Activated T-cell treated with anti-CD3 and anti-CD28 coated beads, Interleukin-2, amount 50 U/mL, for 72 hours (primary cell): ENCODE results near the gene UCKL1. TPM values are rescaled to one million over a fixed set of nuclear protein-coding genes. Genes with fewer than 3 reads are reported as not detected.

Experiments
- ATAC-seq, 2 donors: fragments of 150-1000 bp; cut with Tn5 transposase; replicated peaks in 1 of 2; 2 replicates each; pipeline ENCODE4 v1.10.0; 2021; ENCODE audit warnings: moderate library complexity in 2 of 2, mild to moderate bottlenecking in 1 of 2
- DNase-seq, 2 donors: peaks; one replicate each; pipeline ENCODE4 v3.0.0; 2021 to 2022; ENCODE audit warnings: mixed read lengths in 1 of 2
- H3K27ac Mint-ChIP-seq: one replicate; pipeline ENCODE4 v1.8.0; 2022; ENCODE audit warnings: mild to moderate bottlenecking, moderate library complexity, mixed read lengths
- H3K27me3 Mint-ChIP-seq: one replicate; pipeline ENCODE4 v1.8.0; 2022; ENCODE audit warnings: low read depth, mixed read lengths
- H3K36me3 Mint-ChIP-seq, 2 donors: one replicate each; pipeline ENCODE4 v1.8.0; 2022; ENCODE audit warnings: mixed read lengths in 2 of 2, mild to moderate bottlenecking in 1 of 2; ENCODE audit not compliant: insufficient read depth in 2 of 2
- H3K4me1 Mint-ChIP-seq: one replicate; pipeline ENCODE4 v1.8.0; 2022; ENCODE audit warnings: low read depth, mixed read lengths
- H3K4me3 Mint-ChIP-seq, 2 donors: one replicate each; pipeline ENCODE4 v1.8.0; 2022; ENCODE audit warnings: mild to moderate bottlenecking in 2 of 2, mixed read lengths in 2 of 2, moderate library complexity in 2 of 2
- H3K9me3 Mint-ChIP-seq, 2 donors: one replicate each; pipeline ENCODE4 v1.8.0; 2022; ENCODE audit warnings: mixed read lengths in 2 of 2
- total RNA-seq, 2 donors: library from RNA; stranded (reverse); gene quantifications; one replicate each; pipeline ENCODE4 v1.2.3, GENCODE V29; 2022

Gene UCKL1
- 10 to 100 TPM; 27.9 to 33.1 TPM for total RNA-seq

DNA sequence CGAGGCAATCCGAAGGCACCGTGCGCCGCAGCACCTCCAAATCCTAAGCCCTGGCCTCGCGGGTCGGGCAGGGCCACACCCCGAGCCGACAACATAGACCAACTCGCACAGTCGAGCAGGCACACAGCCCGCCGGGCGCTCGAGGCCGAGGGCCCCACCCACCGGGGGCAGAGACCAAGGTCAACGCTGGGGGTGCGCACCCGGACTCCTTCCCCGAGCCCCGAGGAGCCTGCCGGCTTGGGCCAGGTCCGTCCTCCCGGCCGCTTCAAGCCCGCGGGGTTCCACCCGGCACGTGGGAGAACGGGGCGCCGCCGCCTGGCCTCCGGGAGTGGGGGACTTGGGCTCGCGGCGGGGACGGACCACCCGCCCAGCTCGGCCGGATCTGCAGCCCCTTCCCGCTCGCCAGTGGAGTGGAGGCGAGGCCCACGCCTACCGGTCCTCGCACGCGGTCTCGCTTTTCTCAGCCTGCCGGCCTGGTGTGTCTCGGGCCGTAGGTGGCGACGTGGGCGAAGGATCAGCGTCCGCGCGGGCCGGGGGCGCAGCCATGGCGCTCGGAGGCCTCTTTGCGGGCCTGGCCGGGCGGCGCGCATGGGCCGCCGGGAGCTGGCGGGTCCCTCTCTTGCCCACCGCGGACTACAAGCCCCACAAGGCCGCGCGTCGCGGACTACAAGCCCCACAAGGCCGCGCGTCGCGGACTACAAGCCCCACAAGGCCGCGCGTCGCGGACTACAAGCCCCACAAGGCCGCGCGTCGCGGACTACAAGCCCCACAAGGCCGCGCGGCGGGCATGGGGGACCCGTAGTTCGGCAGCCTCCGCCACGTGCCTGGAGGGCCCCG lies at the start of gene UCKL1:
Gene UCKL1, minus strand, starts transcription at position 590 of the 837 bp plus-strand sequence. Its CDS starts 44 bp downstream, at position 546.
- Mint-ChIP-seq H3K27me3 (no peaks in the 10 kb centered on the region), H3K4me3 (peak within 1 kb of the TSS; percentile 89 to 90), H3K27ac (peak within 1 kb of the TSS; percentile 70), H3K4me1 (peaks cover 44% of the 10 kb centered on the region), H3K9me3 (no peaks in the 10 kb centered on the region), H3K36me3 (no peaks in the 10 kb centered on the region)
- peak; percentile 80 to 81 for ATAC-seq
- peak; percentile 91 to 92 for DNase-seq

DNA sequence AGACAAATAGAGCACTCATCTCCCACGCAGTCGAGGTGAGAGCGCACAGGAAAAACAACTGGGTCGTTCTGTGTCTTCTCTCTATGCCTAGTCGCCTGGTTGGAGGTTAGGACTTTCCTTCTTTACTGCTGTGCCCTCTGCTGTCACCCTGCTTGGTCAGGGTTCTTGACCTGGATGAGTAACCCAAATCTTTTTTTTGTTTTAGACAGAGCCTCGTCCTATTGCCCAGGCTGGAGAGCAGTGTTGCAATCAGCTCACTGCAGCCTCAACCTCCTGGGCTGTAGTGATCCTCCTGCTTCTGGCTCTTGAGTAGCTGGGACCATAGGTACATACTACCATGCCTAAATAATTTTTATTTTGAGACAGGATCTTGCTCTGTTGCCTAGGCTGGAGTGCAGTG lies 49.2 kb upstream of the UCKL1 start:
- Mint-ChIP-seq H3K36me3 (peaks cover 18 to 33% of the 10 kb centered on the region in 2 donors), H3K4me1 (peaks cover 42% of the 10 kb centered on the region), H3K4me3 (no peak overlapping the region), H3K9me3 (peaks cover 2 to 4% of the 10 kb centered on the region in 2 donors), H3K27ac (no peak overlapping the region), H3K27me3 (no peaks in the 10 kb centered on the region)
- DNase-seq = no peak
- no peak for ATAC-seq

DNA sequence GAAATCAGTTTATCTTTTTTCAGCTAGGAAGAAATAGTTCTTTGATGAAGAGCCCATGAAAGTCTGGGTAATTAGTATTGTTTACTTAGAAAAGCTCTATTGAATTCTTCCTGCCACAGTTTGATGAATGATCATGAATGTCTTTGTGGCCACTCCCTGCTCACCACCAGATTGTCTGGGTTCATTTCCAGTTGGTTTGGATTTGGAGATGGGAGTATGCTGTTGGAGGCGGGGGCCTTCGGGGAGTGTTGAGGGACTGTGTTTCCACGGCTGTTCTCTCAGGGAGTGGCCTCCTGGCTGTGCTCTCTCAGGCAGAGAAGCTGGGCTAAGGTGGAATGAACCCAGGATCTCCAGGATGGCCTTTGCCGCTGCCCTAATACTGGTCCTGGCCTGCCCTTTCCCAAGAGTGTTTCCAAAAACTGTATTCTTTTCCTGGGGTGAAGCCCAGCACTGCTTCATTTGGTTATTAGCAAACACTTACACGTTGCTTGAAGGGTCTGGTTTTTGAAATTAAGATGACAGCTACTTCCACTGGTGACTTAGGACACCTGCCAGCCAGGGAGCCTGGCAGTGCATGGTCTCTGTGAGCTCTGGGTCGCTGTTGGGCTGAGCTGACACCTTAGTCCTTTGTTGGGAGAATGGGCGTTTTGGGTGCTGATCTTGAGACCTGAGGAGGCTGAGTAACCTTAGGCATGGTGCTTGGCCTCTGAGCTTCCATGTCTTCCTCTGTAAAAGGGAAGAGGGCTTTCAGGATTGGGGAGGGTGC lies 47.9 kb upstream of the UCKL1 start:
- H3K4me3 Mint-ChIP-seq = no peak overlapping the region
- H3K27me3 Mint-ChIP-seq = no peaks in the 10 kb centered on the region
- peaks cover 12 to 27% of the 10 kb centered on the region in 2 donors for H3K36me3 Mint-ChIP-seq
- peaks cover 30% of the 10 kb centered on the region for H3K4me1 Mint-ChIP-seq
- ATAC-seq (no peak), DNase-seq (no peak)
- H3K27ac Mint-ChIP-seq = no peak overlapping the region
- H3K9me3 Mint-ChIP-seq = peaks cover 2 to 3% of the 10 kb centered on the region in 2 donors

DNA sequence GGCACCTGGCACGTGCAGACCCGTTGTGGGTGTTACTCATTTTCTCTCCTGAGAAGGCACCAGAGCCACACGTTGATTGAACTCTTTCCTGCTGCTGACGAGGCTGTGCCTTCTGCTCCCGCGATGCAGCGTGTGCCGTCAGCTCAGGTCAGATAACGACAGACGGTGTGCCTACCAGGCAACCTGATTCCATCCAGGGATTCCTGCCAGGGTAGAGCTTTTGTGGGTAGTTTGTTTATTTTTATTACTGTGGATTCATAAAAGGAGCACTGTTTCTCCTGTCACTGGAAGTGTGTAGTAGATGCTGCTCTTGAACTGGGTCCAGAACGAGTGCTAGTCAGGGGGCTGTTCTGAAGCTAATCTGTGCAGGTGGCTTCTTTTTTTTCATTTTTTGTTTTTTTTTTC lies 45.4 kb upstream of the UCKL1 start:
- Mint-ChIP-seq H3K27me3 (no peaks in the 10 kb centered on the region), H3K27ac (no peak overlapping the region), H3K4me3 (no peak overlapping the region), H3K4me1 (peaks cover 14% of the 10 kb centered on the region), H3K36me3 (peaks cover 11 to 21% of the 10 kb centered on the region in 2 donors), H3K9me3 (no peaks in the 10 kb centered on the region)
- ATAC-seq = peak in 1 of 2 donors; percentile 64
- no peak for DNase-seq

DNA sequence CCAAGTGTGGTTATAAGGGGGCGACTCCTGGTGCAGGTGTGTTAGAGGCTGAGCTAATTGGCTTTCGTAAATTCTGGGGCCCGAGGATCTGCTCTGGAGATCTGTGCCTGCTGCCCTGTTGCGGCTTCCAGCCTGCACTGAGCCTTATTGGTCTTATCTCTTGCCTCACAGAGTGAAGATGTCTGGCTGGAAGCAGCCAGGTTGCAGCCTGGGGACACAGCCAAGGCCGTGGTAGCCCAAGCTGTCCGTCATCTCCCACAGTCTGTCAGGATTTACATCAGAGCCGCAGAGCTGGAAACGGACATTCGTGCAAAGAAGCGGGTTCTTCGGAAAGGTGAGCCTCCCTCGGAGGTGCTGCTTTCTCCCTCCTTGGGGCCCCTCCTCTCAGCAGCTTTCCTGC lies 44.7 kb upstream of the UCKL1 start:
- Mint-ChIP-seq H3K9me3 (no peaks in the 10 kb centered on the region), H3K4me3 (no peak overlapping the region), H3K4me1 (peaks cover 14% of the 10 kb centered on the region), H3K36me3 (peaks cover 11 to 21% of the 10 kb centered on the region in 2 donors), H3K27me3 (no peaks in the 10 kb centered on the region), H3K27ac (no peak overlapping the region)
- DNase-seq (no peak), ATAC-seq (no peak)

DNA sequence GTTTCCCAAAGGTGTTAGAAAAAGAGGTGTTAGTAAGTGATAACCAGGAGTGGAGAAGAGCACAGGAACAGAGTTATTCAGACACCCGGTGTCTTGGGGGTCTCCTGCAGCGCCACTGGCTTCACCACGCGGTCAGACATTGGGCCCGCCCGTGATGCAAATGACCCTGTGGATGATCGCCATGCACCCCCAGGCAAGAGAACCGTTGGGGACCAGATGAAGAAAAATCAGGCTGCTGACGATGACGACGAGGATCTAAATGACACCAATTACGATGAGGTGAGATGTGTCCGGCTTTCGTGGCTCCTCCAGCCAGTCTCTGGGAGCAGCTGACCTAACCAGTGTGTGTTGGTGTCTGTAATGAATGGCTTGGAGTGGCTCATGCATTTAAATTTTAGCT lies 26.7 kb upstream of the UCKL1 start:
- DNase-seq = no peak
- Mint-ChIP-seq H3K4me3 (peak overlapping the region; percentile 33 to 99), H3K9me3 (no peaks in the 10 kb centered on the region), H3K27me3 (no peaks in the 10 kb centered on the region), H3K27ac (peak overlapping the region; percentile 41), H3K36me3 (peaks cover 14 to 28% of the 10 kb centered on the region in 2 donors), H3K4me1 (peaks cover 37% of the 10 kb centered on the region)
- no peak for ATAC-seq

DNA sequence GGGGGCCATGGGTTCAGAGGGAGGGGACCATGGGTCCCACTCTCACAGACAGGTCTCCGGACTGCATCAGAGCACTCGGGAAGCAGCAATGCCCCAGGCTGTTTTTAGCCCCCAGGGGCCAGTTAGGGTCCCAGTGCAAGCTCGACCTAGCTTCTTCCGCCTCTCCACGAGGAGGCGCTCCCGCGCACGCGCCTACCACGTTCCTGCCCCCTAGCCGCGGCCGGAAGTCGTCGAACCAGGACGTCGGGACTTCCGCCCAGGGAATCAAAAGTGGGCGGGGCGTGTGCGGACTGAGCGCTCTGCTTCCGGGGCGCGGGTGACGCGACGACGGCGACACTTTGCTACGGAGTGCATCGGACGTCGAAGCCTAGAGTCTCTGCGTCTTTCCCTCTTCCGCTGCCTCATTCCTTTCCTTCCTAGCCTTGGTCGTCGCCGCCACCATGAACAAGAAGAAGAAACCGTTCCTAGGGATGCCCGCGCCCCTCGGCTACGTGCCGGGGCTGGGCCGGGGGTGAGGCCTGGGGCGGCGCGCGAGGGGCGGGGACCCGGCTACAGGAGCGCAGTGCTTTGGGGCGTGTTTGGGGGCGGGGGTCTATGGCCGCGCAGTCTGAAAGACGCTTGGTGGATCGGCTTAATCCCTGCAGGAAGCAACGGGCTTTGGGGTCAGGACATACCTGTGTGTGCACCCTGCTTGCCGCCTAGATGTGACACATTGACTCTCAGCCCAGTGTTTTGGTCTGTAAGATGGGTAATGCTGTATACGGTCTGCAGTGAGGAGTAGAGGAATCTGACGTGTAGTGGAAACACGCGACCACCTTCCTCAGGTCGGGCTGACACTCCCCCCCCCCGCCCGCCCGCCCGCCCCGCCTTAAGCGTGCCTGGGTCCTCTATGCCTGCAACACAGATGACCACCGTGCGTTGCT lies 24.9 kb upstream of the UCKL1 start, which contains the start of gene PRPF6:
Gene PRPF6, plus strand, starts transcription at position 327 of the 923 bp plus-strand sequence. Its CDS starts 114 bp downstream, at position 441.
- ATAC-seq = peak; percentile 56 to 61
- DNase-seq = peak; percentile 97
- Mint-ChIP-seq H3K36me3 (peaks cover 18 to 36% of the 10 kb centered on the region in 2 donors), H3K27me3 (no peaks in the 10 kb centered on the region), H3K4me1 (peaks cover 56% of the 10 kb centered on the region), H3K27ac (peak within 1 kb of the TSS; percentile 91), H3K4me3 (peak within 1 kb of the TSS; percentile 96 to 99), H3K9me3 (no peaks in the 10 kb centered on the region)

DNA sequence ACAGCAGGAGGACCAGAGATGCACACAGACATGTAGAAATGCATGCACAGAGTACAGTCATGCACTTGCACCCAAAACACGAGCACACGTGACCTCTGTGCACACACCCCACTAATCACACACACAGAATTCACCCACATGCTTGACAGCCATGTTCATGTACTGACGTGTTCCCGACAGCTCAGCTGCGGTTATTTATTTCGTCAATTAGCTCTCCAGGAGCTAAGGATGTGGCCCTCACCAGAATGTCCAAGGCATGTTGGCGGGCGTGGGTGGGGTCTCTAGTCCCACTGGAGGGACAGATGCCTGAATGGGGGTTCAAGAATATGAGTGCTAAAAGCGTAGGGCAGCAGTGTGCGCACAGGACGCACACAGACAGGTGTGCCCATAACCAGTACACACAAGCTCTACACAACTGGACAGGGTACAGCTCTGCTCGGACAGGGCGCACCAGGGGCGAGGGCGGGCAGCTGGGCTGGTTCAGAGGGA lies 24.1 kb upstream of the UCKL1 start:
- no peaks in the 10 kb centered on the region for H3K27me3 Mint-ChIP-seq
- H3K4me1 Mint-ChIP-seq = peaks cover 62% of the 10 kb centered on the region
- ATAC-seq (peak; percentile 46 to 53), DNase-seq (no peak)
- peak overlapping the region; percentile 91 for H3K27ac Mint-ChIP-seq
- no peaks in the 10 kb centered on the region for H3K9me3 Mint-ChIP-seq
- peaks cover 17 to 33% of the 10 kb centered on the region in 2 donors for H3K36me3 Mint-ChIP-seq
- H3K4me3 Mint-ChIP-seq = peak overlapping the region; percentile 96 to 99

DNA sequence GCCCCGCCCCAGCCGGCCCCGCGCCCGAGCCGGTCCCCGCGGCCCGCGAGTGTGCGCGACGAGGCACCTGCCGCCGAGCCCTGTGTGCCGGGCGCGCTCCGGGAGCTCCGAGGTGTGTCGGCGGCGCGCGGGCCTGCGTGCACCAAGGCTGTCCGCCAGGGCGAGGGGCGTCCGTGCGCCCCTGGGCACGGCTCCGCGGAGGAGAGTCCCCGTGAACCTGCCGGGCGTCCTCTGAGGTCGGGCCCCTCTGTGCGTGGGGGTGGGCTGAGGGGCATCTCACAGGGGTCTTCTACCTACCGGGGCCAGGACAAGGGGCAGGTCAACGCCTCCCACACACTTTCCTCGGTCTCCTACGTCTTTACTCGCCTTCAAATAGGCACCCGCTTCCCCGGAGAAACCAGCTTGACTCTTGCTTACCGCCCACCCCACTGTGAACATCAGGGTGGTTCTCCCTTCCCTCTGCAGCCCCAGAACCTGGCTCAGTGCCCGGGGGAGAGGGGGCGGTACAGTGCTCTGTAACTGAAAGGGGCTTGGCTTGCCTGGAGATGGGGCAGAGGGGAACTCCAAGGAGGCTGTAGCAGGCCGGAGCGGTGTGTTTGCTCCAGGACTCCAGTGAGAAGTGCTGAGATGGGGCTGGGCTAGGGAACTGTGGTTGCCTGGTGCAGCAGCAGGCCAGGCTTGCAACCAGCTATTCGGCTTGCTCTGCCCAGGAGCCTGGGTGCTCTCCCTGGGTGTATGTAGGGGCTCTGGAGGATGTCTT lies 23.5 kb upstream of the UCKL1 start, which contains the start of gene SAMD10:
Gene SAMD10, minus strand, starts transcription at position 86 of the 760 bp plus-strand sequence. CDS start 175 bp downstream, outside the sequence.
- H3K4me1 Mint-ChIP-seq = peaks cover 62% of the 10 kb centered on the region
- peaks cover 16 to 33% of the 10 kb centered on the region in 2 donors for H3K36me3 Mint-ChIP-seq
- no peaks in the 10 kb centered on the region for H3K9me3 Mint-ChIP-seq
- ATAC-seq = peak; percentile 50 to 58
- peak within 1 kb of the TSS; percentile 91 for H3K27ac Mint-ChIP-seq
- peak; percentile 89 to 92 for DNase-seq
- peak within 1 kb of the TSS; percentile 96 to 99 for H3K4me3 Mint-ChIP-seq
- H3K27me3 Mint-ChIP-seq = no peaks in the 10 kb centered on the region

DNA sequence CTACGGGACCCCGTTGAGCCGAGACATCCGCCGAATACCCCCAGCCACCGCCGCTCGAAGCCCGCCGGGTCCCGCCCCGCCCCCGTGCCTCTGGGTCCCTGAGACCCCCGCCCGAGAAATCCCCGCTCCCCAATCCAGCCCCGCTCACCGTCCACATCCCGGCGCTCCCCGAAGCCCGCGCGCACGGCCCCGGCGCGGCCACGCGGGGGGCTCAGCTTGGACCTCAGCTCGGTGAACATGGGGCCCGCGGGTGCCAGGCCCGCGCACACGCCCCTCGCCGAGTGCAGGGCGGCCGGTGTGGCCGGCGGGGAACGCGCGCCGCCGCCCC lies 23.0 kb upstream of the UCKL1 start:
- Mint-ChIP-seq H3K36me3 (peaks cover 14 to 29% of the 10 kb centered on the region in 2 donors), H3K27ac (no peak overlapping the region), H3K9me3 (no peaks in the 10 kb centered on the region), H3K4me1 (peaks cover 62% of the 10 kb centered on the region), H3K27me3 (no peaks in the 10 kb centered on the region), H3K4me3 (peak overlapping the region; percentile 91 to 92)
- DNase-seq = no peak
- ATAC-seq = no peak

DNA sequence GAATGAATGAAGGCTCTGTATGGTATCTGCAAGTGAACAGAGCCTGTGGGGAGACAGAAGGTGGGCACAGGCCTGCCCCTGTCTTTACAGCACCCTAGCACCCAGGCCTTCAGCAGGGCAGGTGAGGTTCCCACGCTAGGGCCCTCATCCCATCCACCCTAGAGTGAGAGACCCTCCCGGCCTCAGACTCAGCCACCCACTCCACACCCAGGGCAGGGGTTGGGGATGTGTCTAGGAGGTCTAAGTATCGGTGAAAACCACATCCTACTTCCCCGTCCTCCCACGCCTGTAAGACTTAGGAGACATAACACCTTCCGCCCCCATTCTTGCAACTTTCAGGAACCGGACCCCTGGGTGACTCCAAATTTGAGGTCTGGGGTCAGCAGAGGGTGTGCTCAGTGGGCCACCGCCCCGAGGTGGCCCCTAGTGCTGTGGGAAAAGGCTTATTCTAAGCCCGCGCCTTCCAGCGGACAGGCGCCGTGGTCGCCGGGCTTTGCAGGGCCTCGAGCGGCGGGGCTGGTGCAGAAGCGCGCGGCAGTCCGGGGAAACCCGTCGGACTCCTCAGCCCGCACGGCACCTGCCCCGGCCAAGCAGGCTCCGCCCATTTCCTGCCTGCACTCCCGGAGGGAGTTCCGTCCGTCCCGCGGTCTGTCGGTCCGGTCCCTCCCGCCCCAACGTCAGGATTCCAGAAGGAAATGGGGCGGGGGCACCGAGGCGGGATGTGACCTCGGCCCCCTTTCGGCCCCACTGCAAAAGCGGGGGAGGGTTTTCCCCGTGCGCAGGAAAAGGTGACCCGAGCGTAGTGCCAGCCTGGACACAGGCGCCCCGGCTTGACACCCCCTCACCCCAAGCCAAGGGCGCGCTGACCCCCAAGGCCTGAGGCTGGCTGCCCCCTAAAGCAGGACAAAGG lies 22.4 kb upstream of the UCKL1 start:
- Mint-ChIP-seq H3K4me1 (peaks cover 68% of the 10 kb centered on the region), H3K27me3 (no peaks in the 10 kb centered on the region), H3K36me3 (peaks cover 17 to 31% of the 10 kb centered on the region in 2 donors), H3K4me3 (peak overlapping the region; percentile 91 to 92), H3K9me3 (no peaks in the 10 kb centered on the region), H3K27ac (peak overlapping the region; percentile 69)
- DNase-seq (peak; percentile 84 to 86), ATAC-seq (peak; percentile 23 to 33)
